HG03558 (cell line): ENCODE results near the gene SLC6A18.

Experiments
- ATAC-seq: cut with Tn5 transposase; IDR thresholded peaks from one replicate; pipeline ENCODE4 v1.9.1; 2021; ENCODE audit warnings: moderate number of reproducible peaks; ENCODE audit not compliant: unreplicated experiment; ENCODE audit errors: extremely low read depth

SLC6A18 gene

GRCh38 chr5:1202026-1202797, 23.0 kb upstream of the SLC6A18 start:
- no peak for ATAC-seq

- no peak for ATAC-seq
These were observed 22.4 kb upstream of the SLC6A18 start for GRCh38 chr5:1202798-1203185.

GRCh38 chr5:1203311-1203967, 21.7 kb upstream of the SLC6A18 start:
- ATAC-seq, result no peak

GRCh38 chr5:1203968-1204692, 21.1 kb upstream of the SLC6A18 start:
- no peak for ATAC-seq

GRCh38 chr5:1204693-1205242, 20.4 kb upstream of the SLC6A18 start:
- no peak for ATAC-seq

- no peak for ATAC-seq
These were observed 19.7 kb upstream of the SLC6A18 start for GRCh38 chr5:1205255-1206180.

- ATAC-seq, result no peak
These were observed 18.4 kb upstream of the SLC6A18 start for GRCh38 chr5:1206521-1207412.

GRCh38 chr5:1207555-1207954, 17.6 kb upstream of the SLC6A18 start:
- ATAC-seq, result no peak

GRCh38 chr5:1208221-1208742, 16.9 kb upstream of the SLC6A18 start:
- no peak for ATAC-seq

- ATAC-seq, result no peak
These were observed 16.3 kb upstream of the SLC6A18 start for GRCh38 chr5:1208743-1209488.

GRCh38 chr5:1209489-1209852, 15.7 kb upstream of the SLC6A18 start:
- ATAC-seq, result no peak

- ATAC-seq, result no peak
These were observed 15.0 kb upstream of the SLC6A18 start for GRCh38 chr5:1209896-1210776.

GRCh38 chr5:1210832-1211251, 14.3 kb upstream of the SLC6A18 start:
- ATAC-seq, result no peak

- ATAC-seq, result no peak
These were observed 13.5 kb upstream of the SLC6A18 start for GRCh38 chr5:1211701-1212100.

GRCh38 chr5:1212271-1212670, 12.9 kb upstream of the SLC6A18 start:
- no peak for ATAC-seq

- ATAC-seq, result no peak
These were observed 12.3 kb upstream of the SLC6A18 start for GRCh38 chr5:1212881-1213280.

- ATAC-seq, result no peak
These were observed 11.5 kb upstream of the SLC6A18 start for GRCh38 chr5:1213508-1214162.
